GM10847 (cell line): ENCODE measurements around the gene KCNMA1.

Experiments used
- POLR2A ChIP-seq: IDR thresholded peaks from 2 replicates; pipeline ENCODE4 v1.6.1; 2011; ENCODE audit not compliant: insufficient read length; ENCODE audit errors: extremely low read depth

Gene KCNMA1

DNA sequence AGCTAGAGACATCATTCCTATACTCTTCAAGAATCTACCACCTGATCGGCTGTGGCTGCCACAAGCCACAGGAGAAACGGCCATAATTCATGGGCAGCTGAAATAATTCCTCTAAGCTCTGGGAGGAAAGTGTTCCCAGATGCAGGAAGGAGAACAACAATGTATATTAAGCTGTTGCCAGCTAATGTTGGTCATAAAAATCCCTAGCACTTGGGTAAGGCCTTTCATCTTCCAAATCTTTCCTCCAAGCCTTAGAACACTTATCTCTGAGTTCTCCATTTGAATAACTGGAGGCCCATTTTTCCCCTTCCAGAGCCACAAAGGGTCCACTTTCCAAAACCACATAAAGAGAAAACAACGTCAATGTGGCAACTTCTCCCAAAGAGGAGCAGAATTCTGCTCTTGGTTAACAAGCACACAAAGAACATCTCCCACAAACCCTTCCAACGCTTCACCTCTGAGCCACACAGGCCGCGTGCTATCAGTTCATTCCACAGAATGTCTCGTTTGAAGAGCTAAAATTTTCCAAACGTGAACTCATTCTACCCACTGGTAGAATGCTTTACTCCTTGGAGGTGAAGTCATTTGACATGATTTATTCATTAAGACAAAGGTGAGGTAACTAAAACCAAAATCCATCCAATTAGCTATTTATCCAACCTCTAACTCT lies 11.2 kb downstream of the KCNMA1 start:
- no peak for TF ChIP-seq POLR2A

DNA sequence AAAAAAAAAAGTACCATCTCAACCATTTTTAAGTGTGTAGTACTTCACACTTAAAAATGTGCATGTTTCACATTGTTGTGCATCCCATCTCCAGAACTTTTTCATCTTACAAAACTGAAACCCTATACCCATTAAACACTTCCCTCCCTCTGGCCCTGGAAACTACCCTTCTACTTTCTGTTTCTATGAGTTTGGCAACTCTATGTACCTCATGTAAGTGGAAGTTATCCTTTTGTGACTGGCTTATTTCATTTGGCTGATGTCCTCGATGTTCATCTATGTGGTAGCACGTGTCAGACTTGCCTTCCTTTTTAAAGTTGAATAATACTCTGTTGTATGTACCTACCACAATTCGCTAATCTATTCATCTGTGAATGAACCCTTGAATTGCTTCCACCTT lies 12.2 kb downstream of the KCNMA1 start:
- TF ChIP-seq POLR2A = no peak

DNA sequence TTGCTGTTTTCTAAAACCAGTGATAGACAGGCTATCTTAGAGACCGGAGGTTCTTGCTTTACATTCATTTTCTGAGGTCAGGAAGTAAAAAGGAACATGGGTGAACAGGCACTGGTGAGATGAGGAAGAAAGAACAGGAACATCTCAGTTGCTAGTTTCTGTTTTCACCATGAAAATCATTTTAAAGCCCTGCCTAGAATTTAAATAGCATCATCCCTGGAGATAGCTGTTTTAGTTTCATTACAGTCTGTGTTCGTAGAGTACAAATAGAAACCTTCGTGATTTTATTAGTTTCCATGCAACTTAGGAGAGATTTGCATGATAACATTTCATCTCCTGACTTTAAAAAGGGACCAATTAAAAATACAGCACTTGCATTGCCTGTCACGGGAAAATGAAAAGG lies 14.7 kb downstream of the KCNMA1 start:
- TF ChIP-seq POLR2A = no peak

DNA sequence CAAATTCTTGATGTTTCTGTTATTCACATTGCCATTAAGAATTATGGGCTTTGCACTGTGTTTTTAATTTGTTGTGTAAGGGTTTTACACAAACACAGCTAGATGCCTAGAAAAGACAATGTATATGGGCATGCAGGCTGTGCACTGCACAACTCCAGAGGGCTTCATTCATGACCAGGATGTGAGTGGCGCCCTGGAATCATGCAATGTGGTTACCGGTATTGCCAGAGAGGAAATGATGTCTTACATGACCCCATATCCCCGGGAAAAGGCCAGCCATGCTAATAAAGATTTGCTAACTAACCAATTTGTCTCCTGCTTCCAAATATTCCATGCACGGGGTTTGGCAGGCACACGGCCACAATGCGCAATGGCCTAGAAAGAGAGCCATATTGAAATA lies 16.9 kb downstream of the KCNMA1 start:
- TF ChIP-seq POLR2A = no peak

DNA sequence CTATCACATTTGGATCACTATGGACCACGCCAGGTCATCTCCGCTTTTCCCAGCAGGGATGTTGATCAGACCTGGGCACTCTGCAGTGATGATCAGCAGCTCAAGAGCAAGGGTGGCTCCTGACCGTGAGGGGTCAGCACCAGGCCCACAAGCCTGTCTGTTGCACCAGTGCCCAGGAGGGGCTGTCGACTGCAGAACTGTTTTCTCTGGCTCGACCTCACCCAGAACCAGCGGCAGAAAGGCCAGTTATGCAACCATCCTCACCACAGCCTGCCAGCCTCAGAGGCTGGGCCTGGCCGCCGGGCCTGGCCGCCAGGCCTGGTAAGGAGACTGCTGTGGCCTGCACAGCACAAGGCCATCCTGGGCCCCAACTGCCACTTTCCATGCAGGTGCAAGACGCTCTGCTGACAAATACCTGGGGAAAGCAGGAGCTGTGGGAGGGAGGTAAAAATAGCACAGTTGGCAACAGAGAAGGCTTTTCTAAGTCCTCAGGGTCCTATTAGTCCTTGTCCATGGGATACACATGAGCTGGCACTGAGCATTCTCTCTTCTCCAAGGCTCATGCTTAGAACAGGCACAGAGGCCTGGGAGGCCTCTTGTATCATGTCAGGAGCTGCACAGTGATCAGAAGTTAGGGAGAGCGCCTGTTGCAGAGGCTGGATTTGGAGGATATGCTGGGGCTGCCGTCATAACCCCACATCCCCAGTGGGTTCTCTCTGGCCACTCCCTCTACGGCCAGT lies 17.5 kb downstream of the KCNMA1 start:
- TF ChIP-seq POLR2A = no peak

DNA sequence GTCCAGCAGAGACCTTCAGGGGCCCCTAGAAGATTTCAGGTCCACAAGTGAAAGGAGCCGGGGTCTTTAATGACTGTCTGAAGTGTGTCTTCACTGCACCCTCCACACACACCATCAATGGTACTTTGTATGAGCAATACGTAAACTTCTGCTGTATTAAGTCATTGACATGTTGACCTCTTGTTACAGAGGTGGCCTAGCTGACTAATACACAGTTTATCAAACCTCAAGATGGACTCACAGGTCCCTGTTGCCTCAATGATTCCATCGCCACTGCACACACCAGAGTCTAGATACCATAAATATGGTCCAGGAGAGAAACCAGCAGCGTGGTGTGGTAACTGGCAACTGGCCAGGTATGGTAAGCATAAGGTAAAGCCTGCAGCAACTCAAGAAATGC lies 19.5 kb downstream of the KCNMA1 start:
- no peak for TF ChIP-seq POLR2A

DNA sequence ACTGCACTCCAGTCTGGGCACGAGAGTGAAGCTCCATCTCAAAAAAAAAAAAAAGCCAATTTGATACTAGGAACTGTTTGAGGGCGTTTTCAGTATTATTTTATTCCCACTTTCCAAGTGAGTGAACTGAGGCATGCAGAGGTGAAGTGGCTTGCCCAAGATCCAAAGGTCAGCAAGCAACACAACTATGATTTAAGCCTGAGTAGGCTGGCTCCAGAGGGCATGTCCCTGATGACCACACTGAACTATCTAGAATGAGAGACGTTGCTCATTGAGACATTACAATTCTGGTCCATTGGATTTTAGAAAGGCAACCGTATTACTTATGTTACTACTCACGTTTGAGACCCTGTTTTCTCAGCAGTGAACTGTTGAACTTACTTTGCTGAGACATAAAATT lies 20.8 kb downstream of the KCNMA1 start:
- no peak for TF ChIP-seq POLR2A

DNA sequence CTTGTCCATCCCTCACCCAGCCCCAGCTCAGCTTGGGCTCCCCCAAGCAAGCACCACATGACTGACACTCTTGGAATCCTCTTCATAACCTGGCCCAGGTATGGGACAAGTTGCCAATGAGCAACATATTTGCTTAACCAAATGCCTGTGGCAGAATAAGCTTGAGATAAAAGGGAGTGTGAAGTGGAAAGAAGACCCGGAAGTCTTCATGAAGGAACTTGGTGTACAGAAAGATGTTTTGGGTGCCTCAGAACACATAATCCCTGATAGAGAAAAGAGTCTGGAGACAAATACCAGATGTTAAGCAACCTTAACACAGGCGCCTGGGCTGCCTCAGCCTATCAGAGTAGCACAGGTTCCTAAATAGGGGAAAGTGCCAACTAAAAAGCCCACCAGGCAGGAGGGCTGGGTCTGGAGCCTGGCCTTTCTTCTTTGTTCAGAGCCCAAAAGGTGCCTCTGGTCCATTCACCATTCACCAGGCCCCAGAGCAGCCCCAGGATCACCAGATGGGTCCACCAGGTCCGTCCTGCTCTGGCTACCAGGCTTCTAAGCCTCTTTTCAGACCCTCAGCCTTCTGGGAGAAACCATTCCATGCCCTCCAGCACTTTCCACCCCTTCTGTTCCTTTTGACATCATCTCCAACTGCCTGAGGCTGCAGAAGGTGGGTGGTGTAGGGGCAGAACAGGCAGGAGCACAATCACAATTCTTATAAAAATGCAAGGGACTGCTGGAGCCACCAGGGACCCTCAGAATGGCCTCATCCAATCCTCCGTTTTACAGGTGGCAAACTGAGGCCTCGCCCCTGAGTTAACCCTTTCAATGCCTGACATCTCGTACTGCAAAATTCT lies 22.6 kb downstream of the KCNMA1 start:
- no peak for TF ChIP-seq POLR2A

DNA sequence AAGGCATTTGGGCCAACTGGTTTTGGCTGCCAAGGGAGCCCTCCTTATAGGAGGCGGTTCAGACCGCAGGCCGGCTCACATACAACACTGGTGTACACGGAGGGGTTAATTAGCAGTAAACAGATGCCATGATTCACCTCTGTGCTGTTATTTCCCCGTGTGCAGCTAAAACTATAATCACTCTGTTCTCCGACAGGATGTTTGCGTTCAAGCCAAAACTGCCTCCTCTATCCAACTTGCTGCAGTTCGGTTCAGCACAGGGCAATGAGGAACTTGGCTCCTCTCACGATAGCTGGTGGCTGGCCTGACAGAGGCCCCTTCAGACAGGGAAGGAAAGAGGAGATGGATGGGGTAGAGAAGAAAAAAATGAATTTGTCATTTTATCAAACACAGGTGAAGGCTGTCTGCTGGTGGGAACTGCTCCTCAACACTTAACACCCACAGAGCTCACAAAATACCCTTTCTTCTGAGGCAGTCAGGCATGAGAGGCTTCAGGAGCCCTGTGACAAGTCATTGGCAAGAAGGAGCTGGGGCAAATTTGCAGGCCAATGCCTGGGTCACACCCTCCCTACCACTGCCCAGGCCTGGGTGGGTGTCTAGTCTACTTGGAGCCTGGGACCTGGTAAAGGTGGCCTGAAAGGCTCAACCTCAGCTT lies 24.0 kb downstream of the KCNMA1 start:
- no peak for TF ChIP-seq POLR2A

DNA sequence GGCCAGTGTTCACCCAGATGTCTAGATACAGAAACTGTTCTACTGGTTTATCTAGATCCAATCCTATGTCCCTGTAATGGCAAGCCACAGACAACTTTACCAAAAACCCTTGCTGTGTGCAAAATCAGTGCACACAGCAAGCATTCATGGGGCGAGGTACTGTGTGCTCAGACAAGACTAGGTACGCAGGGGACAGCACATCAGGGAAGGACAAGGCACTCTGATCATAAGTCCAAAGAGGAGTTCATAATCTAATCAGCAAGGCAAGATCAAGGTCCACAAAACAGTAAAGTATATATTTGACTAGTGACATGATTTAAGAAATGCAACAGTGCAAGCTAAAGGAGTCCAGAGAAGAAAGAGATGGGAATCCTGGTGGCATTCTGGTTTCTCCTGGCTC lies 25.9 kb downstream of the KCNMA1 start:
- TF ChIP-seq POLR2A = no peak

DNA sequence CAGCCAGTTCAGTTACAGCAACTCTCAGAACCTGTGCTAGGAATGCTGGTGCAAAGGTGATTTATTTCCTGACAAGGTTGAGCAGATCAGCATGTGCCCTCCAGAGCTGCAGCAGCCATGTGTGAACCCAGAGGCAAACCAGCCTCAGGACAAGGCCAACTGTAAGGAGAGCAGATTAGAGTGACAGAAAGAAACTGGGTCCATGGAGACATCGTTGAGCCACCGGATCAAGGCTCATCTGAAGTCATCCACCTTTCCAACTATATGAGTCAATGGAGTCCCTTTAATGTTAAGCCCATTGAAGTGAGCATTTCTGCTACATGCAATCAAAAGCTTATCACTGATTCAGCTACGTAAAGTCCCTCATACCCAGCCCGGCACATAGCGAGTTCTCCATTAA lies 26.4 kb downstream of the KCNMA1 start:
- TF ChIP-seq POLR2A = no peak

DNA sequence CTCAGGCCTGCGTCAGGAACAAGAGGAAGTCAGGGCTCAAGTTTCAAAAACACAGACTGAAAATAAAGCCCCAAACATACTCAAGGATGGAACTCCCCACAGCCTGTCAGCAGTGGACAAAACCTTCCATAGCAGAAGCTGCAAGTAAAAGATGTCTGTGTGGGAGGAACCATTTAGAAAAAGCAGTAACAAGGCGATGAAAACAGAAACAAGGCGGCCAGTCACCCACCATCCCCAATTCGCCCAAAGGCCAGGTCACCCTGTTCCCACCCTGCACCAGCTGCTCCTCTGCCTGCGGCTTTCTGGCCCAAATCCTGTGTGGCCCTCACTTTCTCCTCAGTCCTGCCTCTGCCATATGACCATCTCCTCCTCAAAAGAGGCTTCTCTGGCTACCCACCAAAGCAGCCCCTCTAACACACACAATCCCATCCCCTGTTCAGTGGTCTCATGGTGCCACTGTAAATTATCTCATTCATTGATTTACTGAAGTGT lies 27.8 kb downstream of the KCNMA1 start:
- no peak for TF ChIP-seq POLR2A

DNA sequence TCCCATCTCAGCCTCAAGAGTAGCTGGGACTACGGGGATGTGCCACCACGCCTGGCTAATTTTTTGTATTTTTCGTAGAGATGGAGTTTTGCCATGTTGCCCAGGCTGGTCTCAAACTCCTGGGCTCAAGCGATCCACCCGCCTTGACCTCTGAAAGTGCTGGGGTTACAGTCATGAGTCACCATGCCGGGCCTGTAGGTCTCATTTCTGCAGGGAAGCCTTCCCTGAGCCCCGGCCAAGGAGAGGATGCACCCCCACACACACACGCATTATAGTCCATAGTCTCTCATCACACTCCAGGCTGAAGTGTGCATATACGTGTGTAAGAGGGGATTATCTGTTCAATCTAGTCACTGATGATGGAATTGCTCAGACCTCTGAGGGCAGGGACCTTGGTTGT lies 29.3 kb downstream of the KCNMA1 start:
- no peak for TF ChIP-seq POLR2A

DNA sequence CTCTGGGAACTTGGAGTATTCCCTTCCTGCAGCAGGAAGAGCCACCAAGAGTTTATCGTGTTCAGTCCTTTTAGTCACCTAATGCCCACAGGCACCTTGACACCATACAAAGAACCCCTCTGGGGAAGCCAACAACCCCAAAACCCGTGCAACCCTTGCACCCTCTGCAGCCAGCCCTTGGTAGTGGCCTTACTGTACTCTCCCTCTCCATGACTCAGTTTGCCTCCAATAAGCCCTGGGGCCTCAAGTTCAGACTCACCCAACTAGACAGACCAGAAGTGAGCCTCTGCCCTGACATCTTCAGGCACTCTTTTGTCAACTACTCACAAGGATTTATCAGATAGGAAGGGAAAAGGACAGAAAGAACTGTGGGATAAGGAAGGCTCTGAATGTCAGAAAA lies 30.9 kb downstream of the KCNMA1 start:
- no peak for TF ChIP-seq POLR2A

DNA sequence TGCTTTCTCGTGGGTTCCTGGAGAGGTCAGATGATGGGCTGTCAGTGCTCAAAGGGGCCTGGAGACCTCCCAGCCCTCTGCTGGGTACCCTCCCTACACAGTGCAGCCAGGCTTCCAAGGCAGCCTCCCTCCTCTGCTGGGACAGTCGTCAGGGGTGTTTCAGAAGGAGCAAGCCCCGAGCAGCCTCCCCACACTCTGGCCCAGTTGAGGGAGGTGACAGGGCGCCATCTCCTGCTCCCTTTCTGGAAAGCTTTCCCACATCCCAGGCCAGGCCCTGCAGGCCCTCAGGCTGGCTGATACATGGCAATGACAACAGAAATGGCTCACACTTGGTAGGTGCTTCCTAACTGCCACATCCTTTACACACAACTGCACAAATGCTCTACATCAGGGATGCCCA lies 32.1 kb downstream of the KCNMA1 start:
- no peak for TF ChIP-seq POLR2A

DNA sequence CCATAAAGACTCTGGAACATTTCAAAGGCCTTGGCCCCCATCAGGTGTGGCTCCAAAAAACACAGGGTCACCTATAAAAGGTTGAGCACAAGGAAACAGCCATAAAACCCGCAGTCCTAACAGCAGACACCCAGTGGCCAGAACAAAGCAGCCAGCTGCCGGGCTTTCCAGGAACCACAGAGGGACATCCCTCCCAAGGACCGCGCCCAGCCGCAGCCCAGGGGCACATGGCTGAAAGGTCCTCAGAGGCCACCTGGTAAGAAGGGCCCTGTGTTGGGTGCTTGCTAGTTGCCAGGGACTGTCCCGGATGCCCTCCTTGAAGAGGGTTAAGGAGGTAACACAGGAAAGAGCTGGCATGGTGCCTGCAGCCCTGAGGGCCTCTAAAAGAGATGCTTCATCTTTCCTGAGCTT lies 32.7 kb downstream of the KCNMA1 start:
- no peak for TF ChIP-seq POLR2A

DNA sequence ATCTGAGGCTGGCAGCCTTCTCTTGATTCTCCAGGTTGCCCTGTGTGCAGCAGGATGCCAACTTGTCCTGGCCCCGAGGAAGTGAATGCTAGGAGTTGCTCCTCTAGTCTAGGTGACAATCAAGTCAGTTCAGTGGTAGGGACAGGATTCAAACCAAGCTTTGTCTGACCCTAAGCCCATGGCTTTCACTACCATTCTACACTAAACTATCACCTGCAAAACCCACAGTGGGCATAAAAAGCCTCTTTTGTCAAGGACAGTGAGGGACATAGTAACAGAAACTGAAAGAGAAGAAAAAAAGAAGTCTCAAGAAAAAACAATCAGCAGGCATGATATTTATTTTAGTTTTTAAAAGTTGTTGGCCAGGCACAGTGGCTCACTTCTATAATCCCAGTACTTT lies 33.5 kb downstream of the KCNMA1 start:
- TF ChIP-seq POLR2A = no peak
